SK-N-SH treated with all-trans-retinoic acid at 6 μM for 48 hours (cell line): Measurements from ENCODE around the gene COL4A1.

Experiments
- ATAC-seq: fragments of 200-7000 bp; cut with Tn5 transposase; 3 replicates; pipeline ENCODE4 v1.9.1; 2020; ENCODE audit warnings: mild to moderate bottlenecking, moderate library complexity
- ARNTL ChIP-seq: fragments of 450-650 bp; formaldehyde crosslinking; IDR thresholded peaks from 2 replicates; pipeline ENCODE4 v1.5.0; 2020; ENCODE audit warnings: low read depth, mild to moderate bottlenecking, moderate library complexity, borderline replicate concordance
- BACH2 ChIP-seq: fragments of 250-450 bp; sonication (Bioruptor Pico); IDR thresholded peaks from 2 replicates; pipeline ENCODE4 v1.9.0; 2021; ENCODE audit warnings: mild to moderate bottlenecking, borderline replicate concordance
- CSDC2 ChIP-seq: fragments of 250-450 bp; sonication (Bioruptor Pico); IDR thresholded peaks from 2 replicates; pipeline ENCODE4 v1.5.0; 2020; ENCODE audit warnings: mild to moderate bottlenecking, moderate library complexity
- ESRRG ChIP-seq: fragments of 250-450 bp; sonication (Bioruptor Pico); IDR thresholded peaks from 2 replicates; pipeline ENCODE4 v1.6.1; 2021; ENCODE audit warnings: mild to moderate bottlenecking
- ISL1 ChIP-seq: fragments of 250-450 bp; sonication (Bioruptor Pico); IDR thresholded peaks from 2 replicates; pipeline ENCODE4 v2.1.2; 2022; ENCODE audit warnings: mild to moderate bottlenecking, moderate library complexity
- OSR1 ChIP-seq: fragments of 250-450 bp; sonication (Bioruptor Pico); IDR thresholded peaks from 2 replicates; pipeline ENCODE4 v1.8.0; 2022; ENCODE audit warnings: moderate library complexity, mild to moderate bottlenecking, inconsistent platforms
- RARB ChIP-seq: fragments of 250-450 bp; sonication (Bioruptor Pico); IDR thresholded peaks from 2 replicates; pipeline ENCODE4 v1.8.0; 2021; ENCODE audit warnings: mild to moderate bottlenecking, moderate library complexity
- SNAI2 ChIP-seq: fragments of 250-450 bp; sonication (Bioruptor Pico); IDR thresholded peaks from 2 replicates; pipeline ENCODE4 v1.5.0; 2020; ENCODE audit warnings: mild to moderate bottlenecking, moderate library complexity
- TCF4 ChIP-seq: fragments of 250-450 bp; sonication (Bioruptor Pico); IDR thresholded peaks from 2 replicates; pipeline ENCODE4 v1.8.0; 2021; ENCODE audit warnings: mild to moderate bottlenecking, moderate library complexity, borderline replicate concordance
- TOX ChIP-seq: fragments of 250-450 bp; sonication (Bioruptor Pico); IDR thresholded peaks from 2 replicates; pipeline ENCODE4 v1.8.0; 2021; ENCODE audit warnings: mild to moderate bottlenecking, moderate library complexity, borderline replicate concordance
- ZFP3 ChIP-seq: fragments of 250-450 bp; sonication (Bioruptor Pico); IDR thresholded peaks from 2 replicates; pipeline ENCODE4 v1.5.0; 2020; ENCODE audit warnings: mild to moderate bottlenecking, moderate library complexity
- ZFP30 ChIP-seq: fragments of 450-650 bp; formaldehyde crosslinking; IDR thresholded peaks from 2 replicates; pipeline ENCODE4 v1.5.0; 2022; ENCODE audit warnings: mild to moderate bottlenecking, moderate library complexity
- ZNF565 ChIP-seq: fragments of 450-650 bp; formaldehyde crosslinking; conservative IDR thresholded peaks from 2 replicates; pipeline ENCODE4 v1.5.0; 2020; ENCODE audit warnings: low read depth, mild to moderate bottlenecking, moderate library complexity
- ZNF70 ChIP-seq: fragments of 450-650 bp; formaldehyde crosslinking; IDR thresholded peaks from 2 replicates; pipeline ENCODE4 v1.5.0; 2020; ENCODE audit warnings: mild to moderate bottlenecking, moderate library complexity
- TF ChIP-seq, protein P1 (sequence below): fragments of 250-450 bp; sonication (Bioruptor Pico); IDR thresholded peaks from 2 replicates; pipeline ENCODE4 v1.5.1; 2021; ENCODE audit warnings: mild to moderate bottlenecking, moderate library complexity
- TF ChIP-seq, protein P2 (sequence below): fragments of 250-450 bp; sonication (Bioruptor Pico); IDR thresholded peaks from 2 replicates; pipeline ENCODE4 v1.8.0; 2020; ENCODE audit warnings: mild to moderate bottlenecking, moderate library complexity, borderline replicate concordance
- TF ChIP-seq, protein P3 (sequence below): fragments of 250-450 bp; sonication (Bioruptor Pico); IDR thresholded peaks from 2 replicates; pipeline ENCODE4 v1.5.1; 2020; ENCODE audit warnings: low read depth, mild to moderate bottlenecking, moderate library complexity
- TF ChIP-seq, protein P4 (sequence below): fragments of 250-450 bp; sonication (Bioruptor Pico); IDR thresholded peaks from 2 replicates; pipeline ENCODE4 v1.5.0; 2020; ENCODE audit warnings: mild to moderate bottlenecking, moderate library complexity

The COL4A1 gene

DNA sequence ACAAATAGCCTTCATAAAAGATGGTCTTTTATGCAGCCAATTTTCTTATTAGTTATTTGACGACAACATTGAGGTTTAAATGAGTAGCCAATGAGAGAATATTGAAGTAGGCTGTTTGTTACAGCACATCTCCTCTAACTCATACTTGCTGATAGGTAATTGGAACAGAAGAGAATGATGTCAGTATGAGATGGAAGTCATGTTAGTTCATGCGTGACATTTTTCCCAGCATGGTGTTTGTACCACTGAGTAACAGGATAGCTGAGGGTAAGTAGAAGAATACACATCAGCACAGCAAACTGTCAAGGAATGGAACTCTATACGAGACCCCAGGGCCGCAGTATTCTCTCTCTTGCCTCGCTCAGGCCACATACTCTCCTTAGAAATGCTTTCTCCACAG is 37.4 kb upstream of the COL4A1 start:
- no peak for ATAC-seq
- no peak for TF ChIP-seq RARB (CRISPR knock-in tag)
- TF ChIP-seq, protein P1, sequence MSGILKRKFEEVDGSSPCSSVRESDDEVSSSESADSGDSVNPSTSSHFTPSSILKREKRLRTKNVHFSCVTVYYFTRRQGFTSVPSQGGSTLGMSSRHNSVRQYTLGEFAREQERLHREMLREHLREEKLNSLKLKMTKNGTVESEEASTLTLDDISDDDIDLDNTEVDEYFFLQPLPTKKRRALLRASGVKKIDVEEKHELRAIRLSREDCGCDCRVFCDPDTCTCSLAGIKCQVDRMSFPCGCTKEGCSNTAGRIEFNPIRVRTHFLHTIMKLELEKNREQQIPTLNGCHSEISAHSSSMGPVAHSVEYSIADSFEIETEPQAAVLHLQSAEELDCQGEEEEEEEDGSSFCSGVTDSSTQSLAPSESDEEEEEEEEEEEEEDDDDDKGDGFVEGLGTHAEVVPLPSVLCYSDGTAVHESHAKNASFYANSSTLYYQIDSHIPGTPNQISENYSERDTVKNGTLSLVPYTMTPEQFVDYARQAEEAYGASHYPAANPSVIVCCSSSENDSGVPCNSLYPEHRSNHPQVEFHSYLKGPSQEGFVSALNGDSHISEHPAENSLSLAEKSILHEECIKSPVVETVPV (CRISPR knock-in tag), result no peak
- no peak for TF ChIP-seq ZNF70 (CRISPR knock-in tag)
- TF ChIP-seq, protein P2, sequence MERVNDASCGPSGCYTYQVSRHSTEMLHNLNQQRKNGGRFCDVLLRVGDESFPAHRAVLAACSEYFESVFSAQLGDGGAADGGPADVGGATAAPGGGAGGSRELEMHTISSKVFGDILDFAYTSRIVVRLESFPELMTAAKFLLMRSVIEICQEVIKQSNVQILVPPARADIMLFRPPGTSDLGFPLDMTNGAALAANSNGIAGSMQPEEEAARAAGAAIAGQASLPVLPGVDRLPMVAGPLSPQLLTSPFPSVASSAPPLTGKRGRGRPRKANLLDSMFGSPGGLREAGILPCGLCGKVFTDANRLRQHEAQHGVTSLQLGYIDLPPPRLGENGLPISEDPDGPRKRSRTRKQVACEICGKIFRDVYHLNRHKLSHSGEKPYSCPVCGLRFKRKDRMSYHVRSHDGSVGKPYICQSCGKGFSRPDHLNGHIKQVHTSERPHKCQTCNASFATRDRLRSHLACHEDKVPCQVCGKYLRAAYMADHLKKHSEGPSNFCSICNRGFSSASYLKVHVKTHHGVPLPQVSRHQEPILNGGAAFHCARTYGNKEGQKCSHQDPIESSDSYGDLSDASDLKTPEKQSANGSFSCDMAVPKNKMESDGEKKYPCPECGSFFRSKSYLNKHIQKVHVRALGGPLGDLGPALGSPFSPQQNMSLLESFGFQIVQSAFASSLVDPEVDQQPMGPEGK (CRISPR knock-in tag), result no peak
- TF ChIP-seq ESRRG (CRISPR knock-in tag), result no peak
- no peak for TF ChIP-seq ZFP3 (CRISPR knock-in tag)
- TF ChIP-seq, protein P3, sequence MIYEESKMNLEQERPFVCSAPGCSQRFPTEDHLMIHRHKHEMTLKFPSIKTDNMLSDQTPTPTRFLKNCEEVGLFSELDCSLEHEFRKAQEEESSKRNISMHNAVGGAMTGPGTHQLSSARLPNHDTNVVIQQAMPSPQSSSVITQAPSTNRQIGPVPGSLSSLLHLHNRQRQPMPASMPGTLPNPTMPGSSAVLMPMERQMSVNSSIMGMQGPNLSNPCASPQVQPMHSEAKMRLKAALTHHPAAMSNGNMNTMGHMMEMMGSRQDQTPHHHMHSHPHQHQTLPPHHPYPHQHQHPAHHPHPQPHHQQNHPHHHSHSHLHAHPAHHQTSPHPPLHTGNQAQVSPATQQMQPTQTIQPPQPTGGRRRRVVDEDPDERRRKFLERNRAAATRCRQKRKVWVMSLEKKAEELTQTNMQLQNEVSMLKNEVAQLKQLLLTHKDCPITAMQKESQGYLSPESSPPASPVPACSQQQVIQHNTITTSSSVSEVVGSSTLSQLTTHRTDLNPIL (CRISPR knock-in tag), result no peak
- TF ChIP-seq, protein P4, sequence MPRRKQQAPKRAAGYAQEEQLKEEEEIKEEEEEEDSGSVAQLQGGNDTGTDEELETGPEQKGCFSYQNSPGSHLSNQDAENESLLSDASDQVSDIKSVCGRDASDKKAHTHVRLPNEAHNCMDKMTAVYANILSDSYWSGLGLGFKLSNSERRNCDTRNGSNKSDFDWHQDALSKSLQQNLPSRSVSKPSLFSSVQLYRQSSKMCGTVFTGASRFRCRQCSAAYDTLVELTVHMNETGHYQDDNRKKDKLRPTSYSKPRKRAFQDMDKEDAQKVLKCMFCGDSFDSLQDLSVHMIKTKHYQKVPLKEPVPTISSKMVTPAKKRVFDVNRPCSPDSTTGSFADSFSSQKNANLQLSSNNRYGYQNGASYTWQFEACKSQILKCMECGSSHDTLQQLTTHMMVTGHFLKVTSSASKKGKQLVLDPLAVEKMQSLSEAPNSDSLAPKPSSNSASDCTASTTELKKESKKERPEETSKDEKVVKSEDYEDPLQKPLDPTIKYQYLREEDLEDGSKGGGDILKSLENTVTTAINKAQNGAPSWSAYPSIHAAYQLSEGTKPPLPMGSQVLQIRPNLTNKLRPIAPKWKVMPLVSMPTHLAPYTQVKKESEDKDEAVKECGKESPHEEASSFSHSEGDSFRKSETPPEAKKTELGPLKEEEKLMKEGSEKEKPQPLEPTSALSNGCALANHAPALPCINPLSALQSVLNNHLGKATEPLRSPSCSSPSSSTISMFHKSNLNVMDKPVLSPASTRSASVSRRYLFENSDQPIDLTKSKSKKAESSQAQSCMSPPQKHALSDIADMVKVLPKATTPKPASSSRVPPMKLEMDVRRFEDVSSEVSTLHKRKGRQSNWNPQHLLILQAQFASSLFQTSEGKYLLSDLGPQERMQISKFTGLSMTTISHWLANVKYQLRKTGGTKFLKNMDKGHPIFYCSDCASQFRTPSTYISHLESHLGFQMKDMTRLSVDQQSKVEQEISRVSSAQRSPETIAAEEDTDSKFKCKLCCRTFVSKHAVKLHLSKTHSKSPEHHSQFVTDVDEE (CRISPR knock-in tag), result no peak
- no peak for TF ChIP-seq CSDC2 (CRISPR knock-in tag)
- no peak for TF ChIP-seq TOX (CRISPR knock-in tag)
- TF ChIP-seq TCF4 (CRISPR knock-in tag), result no peak

DNA sequence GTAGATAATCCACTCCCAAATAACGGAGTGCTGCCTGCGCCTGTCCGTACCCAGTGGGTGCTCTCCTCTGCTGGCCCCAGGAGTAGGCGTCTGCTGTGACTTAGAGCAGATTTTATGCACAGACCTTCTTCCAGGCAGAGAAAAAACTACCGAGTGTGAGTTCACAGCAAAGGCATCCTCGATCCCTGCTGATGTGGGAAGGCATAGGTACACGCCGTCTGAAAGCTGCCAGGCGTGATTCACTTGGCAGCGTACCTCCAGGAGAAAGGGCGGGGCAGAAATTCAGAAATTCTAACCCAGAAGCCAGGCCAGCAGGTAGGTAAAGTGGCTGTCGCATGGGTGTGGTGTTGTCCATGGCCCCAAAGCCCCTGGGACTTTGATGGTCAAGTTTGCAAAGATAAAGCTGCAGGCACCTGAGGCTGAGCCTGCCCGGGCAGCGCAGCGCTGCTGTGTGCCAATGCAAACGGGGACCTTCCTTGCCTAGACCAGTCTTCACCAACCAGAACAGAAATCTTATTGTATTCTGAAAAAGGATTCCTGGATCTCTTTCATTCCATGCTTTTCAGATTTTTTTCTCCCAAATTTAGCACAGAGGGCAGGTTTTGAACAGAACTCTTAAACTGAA is 36.4 kb upstream of the COL4A1 start:
- ATAC-seq, result no peak
- no peak for TF ChIP-seq TOX (CRISPR knock-in tag)
- no peak for TF ChIP-seq OSR1 (CRISPR knock-in tag)
- TF ChIP-seq, protein P2 (CRISPR knock-in tag), result no peak
- TF ChIP-seq TCF4 (CRISPR knock-in tag), result no peak
- no peak for TF ChIP-seq ESRRG (CRISPR knock-in tag)
- no peak for TF ChIP-seq ARNTL (CRISPR knock-in tag)
- TF ChIP-seq BACH2 (CRISPR knock-in tag), result no peak
- no peak for TF ChIP-seq RARB (CRISPR knock-in tag)
- TF ChIP-seq ISL1 (CRISPR knock-in tag), result no peak
- no peak for TF ChIP-seq SNAI2 (CRISPR knock-in tag)
- TF ChIP-seq ZFP3 (CRISPR knock-in tag), result no peak
- TF ChIP-seq, protein P1 (CRISPR knock-in tag), result no peak
- TF ChIP-seq ZNF70 (CRISPR knock-in tag), result no peak
- no peak for TF ChIP-seq ZNF565 (CRISPR knock-in tag)
- TF ChIP-seq, protein P3 (CRISPR knock-in tag), result no peak
- no peak for TF ChIP-seq ZFP30
